Ectodermal cell (in vitro differentiated cells): ENCODE results near the gene SLC24A4.

Experiments
- H3K27ac ChIP-seq: 2 replicates; pipeline ENCODE4 v1.7.0; 2013; ENCODE audit warnings: mild to moderate bottlenecking, low read depth, low read length; ENCODE audit not compliant: insufficient read depth, poor library complexity, severe bottlenecking
- H3K27me3 ChIP-seq: 2 replicates; pipeline ENCODE4 v1.7.0; 2013; ENCODE audit warnings: mild to moderate bottlenecking, low read length; ENCODE audit not compliant: insufficient read depth, control insufficient read depth, poor library complexity, severe bottlenecking
- H3K36me3 ChIP-seq: one replicate; pipeline ENCODE4 v1.7.0; 2013; ENCODE audit warnings: low read length; ENCODE audit not compliant: control insufficient read depth, insufficient read depth
- H3K4me1 ChIP-seq: one replicate; pipeline ENCODE4 v1.7.0; 2013; ENCODE audit warnings: low read length; ENCODE audit not compliant: control insufficient read depth, insufficient read depth
- H3K4me3 ChIP-seq: 2 replicates; pipeline ENCODE4 v1.7.0; 2013; ENCODE audit warnings: low read depth, low read length, control low read depth; ENCODE audit not compliant: insufficient read depth
- H3K9me3 ChIP-seq: 2 replicates; pipeline ENCODE4 v1.7.0; 2013; ENCODE audit warnings: mild to moderate bottlenecking, low read length, moderate library complexity; ENCODE audit not compliant: control insufficient read depth
- WGBS, 2 experiments: methylation state at CpG; one replicate each; pipeline ENCODE4 v1.1.7; 2013; ENCODE audit warnings: missing lambda C conversion rate in 2 of 2; 5-methylcytosine and 5-hydroxymethylcytosine counted together

The SLC24A4 gene

GRCh38 chr14:92412912-92413311 lies 89.9 kb downstream of the SLC24A4 start:
- no peaks in the 10 kb centered on the region for H3K9me3 ChIP-seq
- 92 to 93% methylated on average over 10 of the region's 10 CpGs for WGBS, 2 experiments
- no peak overlapping the region for H3K27ac ChIP-seq
- H3K4me1 ChIP-seq: no peaks in the 10 kb centered on the region
- no peak overlapping the region for H3K4me3 ChIP-seq
- no peaks in the 10 kb centered on the region for H3K36me3 ChIP-seq
- no peaks in the 10 kb centered on the region for H3K27me3 ChIP-seq

GRCh38 chr14:92413379-92413778 lies 90.4 kb downstream of the SLC24A4 start:
- Histone ChIP-seq H3K27ac (no peak overlapping the region), H3K9me3 (no peaks in the 10 kb centered on the region), H3K4me3 (no peak overlapping the region), H3K4me1 (no peaks in the 10 kb centered on the region), H3K27me3 (no peaks in the 10 kb centered on the region), H3K36me3 (no peaks in the 10 kb centered on the region)
- WGBS, 2 experiments: 82 to 83% methylated on average over 7 of the region's 7 CpGs

- H3K4me3 ChIP-seq: no peak overlapping the region
These were observed 91.9 kb downstream of the SLC24A4 start for GRCh38 chr14:92414690-92415445.

GRCh38 chr14:92415969-92416368 lies 93.0 kb downstream of the SLC24A4 start:
- WGBS, 2 experiments: 94 to 95% methylated on average over 9 of the region's 9 CpGs
- no peaks in the 10 kb centered on the region for H3K27me3 ChIP-seq
- H3K4me1 ChIP-seq: no peaks in the 10 kb centered on the region
- no peak overlapping the region for H3K4me3 ChIP-seq
- H3K27ac ChIP-seq: no peak overlapping the region
- no peaks in the 10 kb centered on the region for H3K36me3 ChIP-seq
- H3K9me3 ChIP-seq: no peaks in the 10 kb centered on the region

More at GRCh38 chr14:92414690-92415445, 91.9 kb downstream of the SLC24A4 start:
- WGBS, 2 experiments: 82 to 85% methylated on average over 12 to 13 of the region's 13 CpGs
- Histone ChIP-seq H3K9me3 (no peaks in the 10 kb centered on the region), H3K27ac (no peak overlapping the region), H3K4me1 (no peaks in the 10 kb centered on the region), H3K36me3 (no peaks in the 10 kb centered on the region), H3K27me3 (no peaks in the 10 kb centered on the region)

- Histone ChIP-seq H3K36me3 (no peaks in the 10 kb centered on the region), H3K27me3 (no peaks in the 10 kb centered on the region), H3K4me1 (no peaks in the 10 kb centered on the region), H3K27ac (no peak overlapping the region), H3K4me3 (no peak overlapping the region), H3K9me3 (no peaks in the 10 kb centered on the region)
- WGBS, 2 experiments: 90 to 96% methylated on average over 2 of the region's 2 CpGs
These were observed 93.6 kb downstream of the SLC24A4 start for GRCh38 chr14:92416544-92416943.

- no peaks in the 10 kb centered on the region for H3K9me3 ChIP-seq
- 94% methylated on average over 3 of the region's 3 CpGs for WGBS, 2 experiments
- no peaks in the 10 kb centered on the region for H3K27me3 ChIP-seq
- no peak overlapping the region for H3K4me3 ChIP-seq
- no peaks in the 10 kb centered on the region for H3K36me3 ChIP-seq
- H3K27ac ChIP-seq: no peak overlapping the region
- no peaks in the 10 kb centered on the region for H3K4me1 ChIP-seq
These were observed 94.8 kb downstream of the SLC24A4 start for GRCh38 chr14:92417759-92418158.

- Histone ChIP-seq H3K4me1 (no peaks in the 10 kb centered on the region), H3K27ac (no peak overlapping the region), H3K4me3 (no peak overlapping the region), H3K36me3 (no peaks in the 10 kb centered on the region), H3K9me3 (no peaks in the 10 kb centered on the region), H3K27me3 (no peaks in the 10 kb centered on the region)
- WGBS, 2 experiments: 85 to 87% methylated on average over 6 of the region's 6 CpGs
These were observed 98.8 kb downstream of the SLC24A4 start for GRCh38 chr14:92421751-92422150.

GRCh38 chr14:92425101-92425500 lies 102.1 kb downstream of the SLC24A4 start:
- Histone ChIP-seq H3K4me3 (no peak overlapping the region), H3K36me3 (no peaks in the 10 kb centered on the region), H3K27ac (no peak overlapping the region), H3K9me3 (no peaks in the 10 kb centered on the region), H3K4me1 (no peaks in the 10 kb centered on the region), H3K27me3 (no peaks in the 10 kb centered on the region)

- H3K4me3 ChIP-seq: no peak overlapping the region
- no peaks in the 10 kb centered on the region for H3K27me3 ChIP-seq
- WGBS, 2 experiments: 73 to 76% methylated on average over 4 of the region's 4 CpGs
- no peaks in the 10 kb centered on the region for H3K36me3 ChIP-seq
- no peaks in the 10 kb centered on the region for H3K4me1 ChIP-seq
- H3K9me3 ChIP-seq: no peaks in the 10 kb centered on the region
- H3K27ac ChIP-seq: no peak overlapping the region
These were observed 103.3 kb downstream of the SLC24A4 start for GRCh38 chr14:92426237-92426636.

- WGBS, 2 experiments: 90 to 95% methylated on average over 3 of the region's 3 CpGs
These were observed 104.1 kb downstream of the SLC24A4 start for GRCh38 chr14:92427096-92427495.

More at GRCh38 chr14:92427096-92427495, 104.1 kb downstream of the SLC24A4 start:
- no peaks in the 10 kb centered on the region for H3K9me3 ChIP-seq
- H3K27ac ChIP-seq: no peak overlapping the region
- no peaks in the 10 kb centered on the region for H3K36me3 ChIP-seq
- H3K4me1 ChIP-seq: no peaks in the 10 kb centered on the region
- no peaks in the 10 kb centered on the region for H3K27me3 ChIP-seq
- H3K4me3 ChIP-seq: no peak overlapping the region
